ENCODE data around the gene SYNE2. TPM values are rescaled to one million over a fixed set of nuclear protein-coding genes. Genes with fewer than 3 reads are reported as not detected.
A peak's percentile ranks its signal among the peaks of the same experiment; 100 is the strongest.

Gene SYNE2
- total RNA-seq, 1 experiment from 2014 or later = 25.9 TPM

DNA sequence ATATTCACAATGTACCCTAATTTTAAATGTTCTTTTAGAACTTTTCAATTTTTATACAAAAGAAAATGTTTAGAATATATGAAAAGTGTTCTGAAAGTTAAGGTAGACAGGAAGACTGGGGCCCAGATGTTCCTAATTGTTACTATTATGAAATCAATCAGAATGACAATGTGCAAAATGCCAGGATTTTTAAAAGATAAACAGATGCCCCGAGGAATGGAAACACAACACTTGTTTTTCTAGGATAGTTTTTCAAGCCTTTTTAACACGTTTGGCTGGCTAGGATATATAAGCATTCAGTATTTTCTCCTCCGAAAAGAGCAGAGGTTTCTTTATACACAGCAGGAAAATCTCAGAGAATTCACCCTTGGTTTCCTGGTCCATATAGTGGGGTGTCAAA, 334.5 kb downstream of the SYNE2 start:
- Histone ChIP-seq H3K9ac (ENCODE audit: low read length) (no peak overlapping the region), H3K27me3 (ENCODE audit: low read length) (no peaks in the 10 kb centered on the region), H3K36me3 (ENCODE audit: insufficient read depth, low read length) (no peaks in the 10 kb centered on the region), H3K27ac (ENCODE audit: low read length) (no peak overlapping the region), H3K9me2 (replicated peaks; ENCODE audit: insufficient read depth, low read length) (no peaks in the 10 kb centered on the region), H2AFZ (ENCODE audit: low read length) (no peak overlapping the region), H3K4me2 (ENCODE audit: low read depth, low read length, poor library complexity, severe bottlenecking) (no peak overlapping the region), H3K9me3 (ENCODE audit: low read length) (no peaks in the 10 kb centered on the region), H4K20me1 (ENCODE audit: insufficient read depth, low read depth, low read length) (no peaks in the 10 kb centered on the region), H3K79me2 (ENCODE audit: low read length) (0 out of 2 replicates have a peak, but pooled peaks cover 6% of the 10 kb centered on the region), H3K4me3 (ENCODE audit: low read length) (no peak overlapping the region), H3K4me1 (ENCODE audit: low read length) (peaks cover 8% of the 10 kb centered on the region; the same call in 1 of the 2 replicates)
- DNase-seq = no peak

DNA sequence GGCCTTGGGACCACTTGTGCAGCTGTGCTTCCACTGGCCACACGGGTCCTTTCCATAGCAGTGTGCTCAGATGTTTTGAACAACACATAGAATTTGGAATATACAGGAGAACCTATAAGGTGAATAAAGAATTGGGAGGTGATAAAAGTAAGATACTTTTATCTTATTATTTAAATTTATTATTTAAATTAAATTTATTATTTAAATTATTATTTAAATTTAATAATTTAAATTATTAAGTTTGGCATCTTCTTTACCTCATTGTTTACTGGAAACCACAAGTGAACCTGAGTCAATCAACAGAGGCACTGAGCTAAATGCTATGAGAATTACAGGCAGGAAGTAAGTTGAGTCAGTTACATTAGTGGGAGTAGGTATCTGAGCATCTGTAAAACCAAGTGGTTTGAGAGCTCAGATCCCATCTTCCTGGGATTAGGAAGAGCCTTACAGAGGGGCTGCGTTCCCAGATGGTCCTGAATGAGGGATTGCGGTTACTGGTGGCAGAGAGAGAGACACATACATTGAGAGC, 338.2 kb downstream of the SYNE2 start:
- Histone ChIP-seq H3K9me2 (replicated peaks; ENCODE audit: insufficient read depth, low read length) (no peaks in the 10 kb centered on the region), H4K20me1 (ENCODE audit: insufficient read depth, low read depth, low read length) (no peaks in the 10 kb centered on the region), H3K9ac (ENCODE audit: low read length) (no peak overlapping the region), H3K36me3 (ENCODE audit: insufficient read depth, low read length) (no peaks in the 10 kb centered on the region), H3K27ac (ENCODE audit: low read length) (no peak overlapping the region), H3K27me3 (ENCODE audit: low read length) (no peaks in the 10 kb centered on the region), H3K4me1 (ENCODE audit: low read length) (peaks cover 26% of the 10 kb centered on the region), H3K9me3 (ENCODE audit: low read length) (no peaks in the 10 kb centered on the region), H2AFZ (ENCODE audit: low read length) (no peak overlapping the region), H3K79me2 (ENCODE audit: low read length) (0 out of 2 replicates have a peak, but pooled peaks cover 6% of the 10 kb centered on the region), H3K4me3 (ENCODE audit: low read length) (no peak overlapping the region), H3K4me2 (ENCODE audit: low read depth, low read length, poor library complexity, severe bottlenecking) (no peak overlapping the region)
- DNase-seq = no peak

- Histone ChIP-seq H3K9ac (ENCODE audit: low read length) (no peak overlapping the region), H3K27me3 (ENCODE audit: low read length) (no peaks in the 10 kb centered on the region), H4K20me1 (ENCODE audit: insufficient read depth, low read depth, low read length) (no peaks in the 10 kb centered on the region), H3K27ac (ENCODE audit: low read length) (no peak overlapping the region), H3K36me3 (ENCODE audit: insufficient read depth, low read length) (no peaks in the 10 kb centered on the region), H3K4me1 (ENCODE audit: low read length) (peaks cover 33% of the 10 kb centered on the region), H3K79me2 (ENCODE audit: low read length) (0 out of 2 replicates have a peak, but pooled peaks cover 6% of the 10 kb centered on the region), H2AFZ (ENCODE audit: low read length) (no peak overlapping the region), H3K4me2 (ENCODE audit: low read depth, low read length, poor library complexity, severe bottlenecking) (no peak overlapping the region), H3K9me3 (ENCODE audit: low read length) (no peaks in the 10 kb centered on the region), H3K9me2 (replicated peaks; ENCODE audit: insufficient read depth, low read length) (no peaks in the 10 kb centered on the region), H3K4me3 (ENCODE audit: low read length) (no peak overlapping the region)
- no peak for DNase-seq
Measured at GRCh38 chr14:64191756-64192155, 339.0 kb downstream of the SYNE2 start.

GRCh38 chr14:64193821-64194220, 341.0 kb downstream of the SYNE2 start:
- H4K20me1 ChIP-seq (ENCODE audit: insufficient read depth, low read depth, low read length) = no peaks in the 10 kb centered on the region
- H3K27ac ChIP-seq (ENCODE audit: low read length) = peak overlapping the region; percentile 84
- H2AFZ ChIP-seq (ENCODE audit: low read length) = no peak overlapping the region
- H3K27me3 ChIP-seq (ENCODE audit: low read length) = no peaks in the 10 kb centered on the region
- DNase-seq = no peak
- no peak overlapping the region for H3K4me3 ChIP-seq (ENCODE audit: low read length)
- no peak overlapping the region for H3K9ac ChIP-seq (ENCODE audit: low read length)
- H3K79me2 ChIP-seq (ENCODE audit: low read length) = peaks cover 18% of the 10 kb centered on the region
- H3K9me2 ChIP-seq (replicated peaks; ENCODE audit: insufficient read depth, low read length) = no peaks in the 10 kb centered on the region
- H3K4me2 ChIP-seq (ENCODE audit: low read depth, low read length, poor library complexity, severe bottlenecking) = no peak overlapping the region
- peaks cover 46% of the 10 kb centered on the region for H3K4me1 ChIP-seq (ENCODE audit: low read length)
- H3K9me3 ChIP-seq (ENCODE audit: low read length) = no peaks in the 10 kb centered on the region
- H3K36me3 ChIP-seq (ENCODE audit: insufficient read depth, low read length) = no peaks in the 10 kb centered on the region

GRCh38 chr14:64194404-64194803, 341.6 kb downstream of the SYNE2 start:
- Histone ChIP-seq H3K4me3 (ENCODE audit: low read length) (no peak overlapping the region), H3K9me2 (replicated peaks; ENCODE audit: insufficient read depth, low read length) (no peaks in the 10 kb centered on the region), H4K20me1 (ENCODE audit: insufficient read depth, low read depth, low read length) (no peaks in the 10 kb centered on the region), H3K4me2 (ENCODE audit: low read depth, low read length, poor library complexity, severe bottlenecking) (no peak overlapping the region), H3K9me3 (ENCODE audit: low read length) (no peaks in the 10 kb centered on the region), H3K27me3 (ENCODE audit: low read length) (no peaks in the 10 kb centered on the region), H2AFZ (ENCODE audit: low read length) (no peak overlapping the region), H3K36me3 (ENCODE audit: insufficient read depth, low read length) (no peaks in the 10 kb centered on the region), H3K9ac (ENCODE audit: low read length) (no peak overlapping the region), H3K4me1 (ENCODE audit: low read length) (peaks cover 51% of the 10 kb centered on the region), H3K79me2 (ENCODE audit: low read length) (peaks cover 22% of the 10 kb centered on the region), H3K27ac (ENCODE audit: low read length) (peak overlapping the region; percentile 84)
- DNase-seq = no peak

GRCh38 chr14:64195199-64195598, 342.4 kb downstream of the SYNE2 start:
- no peaks in the 10 kb centered on the region for H3K9me3 ChIP-seq (ENCODE audit: low read length)
- peaks cover 56% of the 10 kb centered on the region for H3K4me1 ChIP-seq (ENCODE audit: low read length)
- H3K4me2 ChIP-seq (ENCODE audit: low read depth, low read length, poor library complexity, severe bottlenecking) = peak overlapping the region; percentile 79
- H4K20me1 ChIP-seq (ENCODE audit: insufficient read depth, low read depth, low read length) = no peaks in the 10 kb centered on the region
- H3K27ac ChIP-seq (ENCODE audit: low read length) = peak overlapping the region; percentile 84
- no peak overlapping the region for H3K4me3 ChIP-seq (ENCODE audit: low read length)
- H3K79me2 ChIP-seq (ENCODE audit: low read length) = peaks cover 22% of the 10 kb centered on the region
- H3K36me3 ChIP-seq (ENCODE audit: insufficient read depth, low read length) = no peaks in the 10 kb centered on the region
- DNase-seq = no peak
- no peaks in the 10 kb centered on the region for H3K27me3 ChIP-seq (ENCODE audit: low read length)
- no peak overlapping the region for H3K9ac ChIP-seq (ENCODE audit: low read length)
- no peaks in the 10 kb centered on the region for H3K9me2 ChIP-seq (replicated peaks; ENCODE audit: insufficient read depth, low read length)
- peak overlapping the region; percentile 38 for H2AFZ ChIP-seq (ENCODE audit: low read length)

- Histone ChIP-seq H3K9ac (ENCODE audit: low read length) (peak overlapping the region; percentile 64), H3K36me3 (ENCODE audit: insufficient read depth, low read length) (no peaks in the 10 kb centered on the region), H3K79me2 (ENCODE audit: low read length) (peaks cover 23% of the 10 kb centered on the region), H3K4me1 (ENCODE audit: low read length) (peaks cover 64% of the 10 kb centered on the region), H3K9me2 (replicated peaks; ENCODE audit: insufficient read depth, low read length) (no peaks in the 10 kb centered on the region), H3K9me3 (ENCODE audit: low read length) (no peaks in the 10 kb centered on the region), H3K4me2 (ENCODE audit: low read depth, low read length, poor library complexity, severe bottlenecking) (peak overlapping the region; percentile 79), H4K20me1 (ENCODE audit: insufficient read depth, low read depth, low read length) (no peaks in the 10 kb centered on the region), H3K27ac (ENCODE audit: low read length) (peak overlapping the region; percentile 84), H3K4me3 (ENCODE audit: low read length) (peak overlapping the region; percentile 63; the same call in 1 of the 2 replicates), H2AFZ (ENCODE audit: low read length) (peak overlapping the region; percentile 38), H3K27me3 (ENCODE audit: low read length) (no peaks in the 10 kb centered on the region)
- DNase-seq = peak; percentile 62
Measured at GRCh38 chr14:64196056-64196455, 343.3 kb downstream of the SYNE2 start.

DNA sequence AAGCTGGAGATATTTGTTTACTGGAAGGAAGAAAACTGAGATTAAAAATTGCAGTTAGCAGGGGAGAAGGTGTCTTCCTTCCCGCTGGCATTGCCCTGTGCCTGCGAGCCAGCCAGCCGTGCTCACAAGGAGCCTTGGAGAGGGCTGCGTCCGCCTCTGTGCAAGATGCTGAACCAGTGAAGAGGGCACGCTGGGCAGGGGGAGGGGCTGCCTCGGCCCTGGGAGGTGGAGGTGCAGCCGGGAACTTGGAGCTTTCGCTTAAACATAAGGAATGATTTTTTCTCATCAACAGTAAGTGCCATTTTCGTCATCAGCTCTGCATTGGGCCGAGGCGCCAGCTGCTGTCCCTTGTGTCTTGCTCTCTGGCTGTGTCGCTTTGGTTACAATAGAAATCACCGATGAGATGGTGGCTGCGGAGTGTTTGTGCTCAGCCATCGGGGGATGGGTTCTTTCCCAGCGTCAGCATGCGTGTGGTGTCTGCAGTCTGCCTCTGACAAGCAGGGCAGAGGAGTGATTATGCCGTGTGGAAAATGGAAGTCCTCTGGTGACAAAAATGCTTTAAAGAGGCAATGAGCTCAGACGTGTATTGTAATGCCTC, 344.1 kb downstream of the SYNE2 start:
- peak overlapping the region; percentile 64 for H3K9ac ChIP-seq (ENCODE audit: low read length)

More for the DNA sequence above, 344.1 kb downstream of the SYNE2 start:
- Histone ChIP-seq H3K36me3 (ENCODE audit: insufficient read depth, low read length) (no peaks in the 10 kb centered on the region), H3K4me3 (ENCODE audit: low read length) (peak overlapping the region; percentile 63), H3K4me1 (ENCODE audit: low read length) (peaks cover 69% of the 10 kb centered on the region), H3K79me2 (ENCODE audit: low read length) (peaks cover 23% of the 10 kb centered on the region), H3K27ac (ENCODE audit: low read length) (peak overlapping the region; percentile 84), H3K9me2 (replicated peaks; ENCODE audit: insufficient read depth, low read length) (no peaks in the 10 kb centered on the region), H2AFZ (ENCODE audit: low read length) (peak overlapping the region; percentile 49), H4K20me1 (ENCODE audit: insufficient read depth, low read depth, low read length) (no peaks in the 10 kb centered on the region), H3K9me3 (ENCODE audit: low read length) (no peaks in the 10 kb centered on the region), H3K4me2 (ENCODE audit: low read depth, low read length, poor library complexity, severe bottlenecking) (peak overlapping the region; percentile 79), H3K27me3 (ENCODE audit: low read length) (no peaks in the 10 kb centered on the region)
- peak; percentile 92 for DNase-seq
